Gastrocnemius medialis (tissue), 4 donors: ENCODE data around the gene ZMAT5. TPM values are rescaled to one million over a fixed set of nuclear protein-coding genes. Genes with fewer than 3 reads are reported as not detected.

Experiments
- ATAC-seq, 2 donors: fragments of 150-250 bp; one replicate each; pipeline ENCODE4 v1.9.1; 2016
- DNase-seq, 2 donors: peaks; one replicate each; pipeline ENCODE4 v3.0.0-alpha.2; 2019
- H3K27ac ChIP-seq, 4 donors: fragments of 200-600 bp; sonication (generic); 1 replicate in 1 of 4; 2 replicates in 3 of 4; pipeline ENCODE4 v1.5.1; 2016 to 2018; ENCODE audit warnings: mild to moderate bottlenecking in 2 of 4, moderate library complexity in 1 of 4
- H3K27me3 ChIP-seq, 3 donors: fragments of 200-600 bp; sonication (generic) in 2 of 3; 1 replicate in 1 of 3; 2 replicates in 2 of 3; pipeline versions ENCODE4 v1.5.1 to v1.6.0; 2016 to 2019; ENCODE audit warnings: mild to moderate bottlenecking in 1 of 3, moderate library complexity in 1 of 3
- H3K36me3 ChIP-seq, 2 donors: fragments of 200-600 bp; sonication (generic) in 1 of 2; one replicate each; pipeline ENCODE4 v1.5.1; 2017 to 2018
- H3K4me1 ChIP-seq, 2 donors: fragments of 200-600 bp; sonication (generic) in 1 of 2; one replicate each; pipeline ENCODE4 v1.5.1; 2016 to 2017; ENCODE audit warnings: mild to moderate bottlenecking in 2 of 2
- H3K4me3 ChIP-seq, 4 donors: fragments of 200-600 bp; sonication (generic) in 3 of 4; 1 replicate in 1 of 4; 2 replicates in 3 of 4; pipeline ENCODE4 v1.5.1; 2016 to 2019; ENCODE audit warnings: mild to moderate bottlenecking in 2 of 4
- H3K9me3 ChIP-seq, 3 donors: fragments of 200-600 bp; sonication (generic) in 2 of 3; 1 replicate in 1 of 3; 2 replicates in 2 of 3; pipeline ENCODE4 v1.5.1; 2016 to 2019
- CTCF ChIP-seq, 5 experiments: fragments of 450-650 bp in 3 of 5; fragments of 200-600 bp in 2 of 5; sonication (generic) in 2 of 5; IDR thresholded peaks in 4 of 5; conservative IDR thresholded peaks in 1 of 5; 1 replicate in 4 of 5; 2 replicates in 1 of 5; pipeline ENCODE4 v1.5.1; 2016 to 2019; ENCODE audit warnings: antibody characterized with exemption in 5 of 5, mild to moderate bottlenecking in 3 of 5, moderate library complexity in 3 of 5
- POLR2A ChIP-seq, 2 donors: fragments of 450-650 bp; IDR thresholded peaks; one replicate each; pipeline ENCODE4 v1.6.1; 2017; ENCODE audit warnings: antibody characterized with exemption in 2 of 2, mild to moderate bottlenecking in 2 of 2, moderate library complexity in 2 of 2
- in situ Hi-C, 4 donors: fragments of 200-750 bp; cut with MboI; loops; one replicate each; pipeline versions ENCODE4 v1.15.0 to v1.8.0; 2017; ENCODE audit warnings: low sequenced_read_pairs in 4 of 4
- intact Hi-C: fragments of 100-400 bp; cut with DNase I; formaldehyde crosslinking; loops from one replicate; pipeline ENCODE4 v1.15.1; 2023; ENCODE audit warnings: low total_unique reads
- total RNA-seq, 4 donors: library from RNA; depleted of rRNA; stranded (reverse); fragments of >200 nt; gene quantifications; one replicate each; pipeline versions ENCODE4 v1.1.0 to v1.2.3, GENCODE V29; 2016

ZMAT5 gene
- total RNA-seq, 4 donors from 2014 or later: 23.8 to 38.6 (median 33.8) TPM

- ATAC-seq: no peak
- peak overlapping the region; percentile 94 to 95 (median 95) for H3K27ac ChIP-seq
- in situ Hi-C loops: loop anchor here in 1 of 4 donors (10.0 kb wide), 1 partner anchor 235 kb away; no protein-coding TSS in a partner anchor
Observed at GRCh38 chr22:29769723-29770321, 3.0 kb upstream of the ZMAT5 start.

GRCh38 chr22:29768052-29768693 lies 1.4 kb upstream of the ZMAT5 start:
- Histone ChIP-seq H3K27me3 (no peaks in the 10 kb centered on the region), H3K4me1 (peaks cover 53 to 57% of the 10 kb centered on the region in 2 donors), H3K4me3 (peak overlapping the region; percentile 84 to 96 (median 88)), H3K9me3 (no peaks in the 10 kb centered on the region), H3K36me3 (peaks cover 0 to 25% of the 10 kb centered on the region in 2 donors), H3K27ac (peak overlapping the region; percentile 94 to 95 (median 95))
- ATAC-seq: peak; percentile 35 to 49
- peak; percentile 5 to 32 for TF ChIP-seq POLR2A (IDR thresholded peaks at IDR 0.05)
- TF ChIP-seq CTCF (IDR thresholded peaks at IDR 0.05 in 4 of 5, conservative IDR thresholded peaks at IDR 0.05 in 1 of 5): no peak
- in situ Hi-C loops (loop anchor here in 1 of 4 donors (10.0 kb wide), 1 partner anchor 237 kb away; no protein-coding TSS in a partner anchor), intact Hi-C loops (loop anchor here (5.0 kb wide), 2 partner anchors 69 to 114 kb away; partner anchors contain the start of genes ASCC2 and MTMR3)
- DNase-seq: peak in 1 of 2 donors; percentile 57

More at GRCh38 chr22:29769723-29770321, 3.0 kb upstream of the ZMAT5 start:
- no peak for DNase-seq
- Histone ChIP-seq H3K27me3 (no peaks in the 10 kb centered on the region), H3K36me3 (peaks cover 0 to 25% of the 10 kb centered on the region in 2 donors), H3K9me3 (no peaks in the 10 kb centered on the region), H3K4me1 (peaks cover 57 to 58% of the 10 kb centered on the region in 2 donors), H3K4me3 (no peak overlapping the region)
- intact Hi-C loops: loop anchor here (5.0 kb wide), 2 partner anchors 67 to 112 kb away; partner anchors contain the start of genes ASCC2 and MTMR3
- no peak for TF ChIP-seq CTCF (IDR thresholded peaks at IDR 0.05 in 4 of 5, conservative IDR thresholded peaks at IDR 0.05 in 1 of 5)
- no peak for TF ChIP-seq POLR2A (IDR thresholded peaks at IDR 0.05)

GRCh38 chr22:29767171-29768051 lies 604 bp upstream of the ZMAT5 start, which contains the start of gene UQCR10:
Gene UQCR10, plus strand, starts transcription at chr22:29767369. Its CDS starts 30 bp downstream, at chr22:29767399.
- peaks cover 46 to 50% of the 10 kb centered on the region in 2 donors for H3K4me1 ChIP-seq
- peak within 1 kb of the TSS; percentile 94 to 95 (median 95) for H3K27ac ChIP-seq
- H3K4me3 ChIP-seq: peak within 1 kb of the TSS; percentile 84 to 96 (median 88)
- no peaks in the 10 kb centered on the region for H3K9me3 ChIP-seq
- intact Hi-C loops: loop anchor here (2.0 to 5.0 kb wide), 4 partner anchors 31 to 237 kb away; partner anchors contain the start of genes ASCC2 and MTMR3
- H3K27me3 ChIP-seq: no peaks in the 10 kb centered on the region
- ATAC-seq (peak; percentile 86 to 89), DNase-seq (peak; percentile 78 to 91)
- peaks cover 0 to 25% of the 10 kb centered on the region in 2 donors for H3K36me3 ChIP-seq
- no peak for TF ChIP-seq CTCF (IDR thresholded peaks at IDR 0.05 in 4 of 5, conservative IDR thresholded peaks at IDR 0.05 in 1 of 5)
- peak; percentile 85 to 86 for TF ChIP-seq POLR2A (IDR thresholded peaks at IDR 0.05)
- in situ Hi-C loops: loop anchor here in 1 of 4 donors (10.0 kb wide), 1 partner anchor 237 kb away; no protein-coding TSS in a partner anchor
